Measurements from ENCODE around the gene CPT1C.
"Not testable (repeated sequence)": the region's sequence is repeated elsewhere in the genome, so short reads cannot be mapped to it uniquely, and the experiment has no call there.

The CPT1C gene

DNA sequence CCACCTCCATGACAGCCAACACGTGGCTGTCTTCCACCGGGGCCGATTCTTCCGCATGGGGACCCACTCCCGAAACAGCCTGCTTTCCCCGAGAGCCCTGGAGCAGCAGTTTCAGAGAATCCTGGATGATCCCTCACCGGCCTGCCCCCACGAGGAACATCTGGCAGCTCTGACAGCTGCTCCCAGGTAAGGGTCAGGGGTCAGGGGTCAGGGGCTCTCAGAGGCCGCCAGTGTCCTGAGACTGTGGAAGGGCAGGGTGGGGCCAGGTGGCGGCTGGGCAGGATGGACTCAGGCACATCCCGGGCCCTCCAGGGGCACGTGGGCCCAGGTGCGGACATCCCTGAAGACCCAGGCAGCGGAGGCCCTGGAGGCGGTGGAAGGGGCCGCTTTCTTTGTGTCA is 15.0 kb downstream of the CPT1C start:
- DNase-seq (ENCODE audit: low read depth): no peak

DNA sequence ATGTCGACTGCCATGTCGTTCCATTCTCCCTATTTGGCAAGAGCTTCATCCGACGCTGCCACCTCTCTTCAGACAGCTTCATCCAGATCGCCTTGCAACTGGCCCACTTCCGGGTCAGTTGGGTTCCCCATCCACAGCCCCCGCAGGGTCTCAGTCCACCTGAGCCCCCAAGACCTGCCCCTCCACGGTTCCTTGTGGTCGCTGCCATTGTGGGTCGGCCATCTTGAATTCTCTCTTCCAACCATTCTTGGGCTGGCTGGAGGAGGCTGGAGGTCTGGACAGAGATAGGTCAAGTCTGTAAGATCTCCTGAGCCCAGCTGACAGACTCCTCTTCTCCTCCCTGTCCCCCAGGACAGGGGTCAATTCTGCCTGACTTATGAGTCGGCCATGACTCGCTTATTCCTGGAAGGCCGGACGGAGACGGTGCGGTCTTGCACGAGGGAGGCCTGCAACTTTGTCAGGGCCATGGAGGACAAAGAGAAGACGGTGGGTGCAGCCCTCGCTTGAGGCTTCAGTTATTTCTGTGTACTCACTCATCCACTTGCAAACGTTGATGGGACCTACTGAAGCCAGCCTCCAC is 19.5 kb downstream of the CPT1C start:
- DNase-seq (ENCODE audit: low read depth): no peak

DNA sequence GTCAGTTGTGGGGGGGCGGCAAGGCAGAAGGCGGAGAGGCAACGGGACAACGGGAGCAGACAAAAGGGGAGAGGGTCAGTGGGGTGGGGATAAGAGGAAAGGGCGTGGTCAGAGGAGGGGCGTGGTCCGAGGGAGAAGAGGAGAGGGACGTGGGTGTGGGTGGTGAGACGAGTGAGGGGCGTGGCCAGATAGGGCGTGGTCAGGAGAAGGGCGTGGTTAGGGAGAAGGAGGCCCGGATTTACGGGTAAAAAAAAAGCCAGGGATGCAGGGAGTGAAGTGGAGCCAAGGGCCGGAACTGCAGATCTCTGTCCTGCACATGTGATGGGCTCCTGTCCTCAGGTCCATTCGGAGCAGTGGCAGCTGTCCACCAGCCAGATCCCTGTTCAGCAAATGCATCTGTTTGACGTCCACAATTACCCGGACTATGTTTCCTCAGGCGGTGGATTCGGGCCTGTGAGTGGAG is 21.5 kb downstream of the CPT1C start:
- DNase-seq (ENCODE audit: low read depth): no peak

DNA sequence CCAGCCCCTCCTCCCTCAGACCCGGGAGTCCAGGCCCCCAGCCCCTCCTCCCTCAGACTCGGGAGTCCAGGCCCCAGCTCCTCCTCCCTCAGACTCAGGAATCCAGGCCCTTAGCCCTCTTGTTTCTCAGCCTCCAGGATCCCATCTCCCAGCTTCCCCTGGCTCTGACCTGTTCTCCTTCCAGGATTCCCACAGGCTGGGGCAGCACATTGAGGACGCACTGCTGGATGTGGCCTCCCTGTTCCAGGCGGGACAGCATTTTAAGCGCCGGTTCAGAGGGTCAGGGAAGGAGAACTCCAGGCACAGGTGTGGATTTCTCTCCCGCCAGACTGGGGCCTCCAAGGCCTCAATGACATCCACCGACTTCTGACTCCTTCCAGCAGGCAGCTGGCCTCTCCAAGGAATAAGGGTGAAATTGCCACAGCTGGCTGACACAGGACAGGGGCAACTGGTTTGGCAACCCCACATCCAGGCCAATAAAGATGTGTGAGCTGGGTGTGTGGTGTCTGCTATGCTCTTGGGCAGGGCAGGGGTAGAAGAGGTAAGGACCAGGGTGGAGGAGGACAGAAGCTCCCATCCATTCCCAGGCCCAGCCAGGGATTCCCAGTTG is 22.4 kb downstream of the CPT1C start:
- DNase-seq (ENCODE audit: low read depth): no peak

DNA sequence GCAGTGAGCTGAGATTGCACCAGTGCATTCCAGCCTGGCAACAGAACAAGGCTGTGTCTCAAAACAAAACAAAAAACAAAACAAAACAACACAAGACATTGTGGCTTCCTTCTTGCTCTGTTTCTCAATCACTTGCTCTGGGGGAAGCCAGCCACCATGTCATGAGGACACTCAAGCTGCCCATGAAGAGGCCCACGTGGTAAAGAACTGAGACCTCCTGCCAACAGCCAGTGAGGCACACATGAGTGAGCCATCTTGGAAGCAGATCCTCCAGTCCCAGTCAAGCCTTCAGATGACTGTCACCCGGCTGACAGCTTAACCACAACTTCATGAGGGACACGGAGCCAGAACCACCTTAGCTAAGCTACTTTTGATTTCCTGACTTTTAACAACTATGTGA is 25.2 kb downstream of the CPT1C start:
- no peak for DNase-seq (ENCODE audit: low read depth)

DNA sequence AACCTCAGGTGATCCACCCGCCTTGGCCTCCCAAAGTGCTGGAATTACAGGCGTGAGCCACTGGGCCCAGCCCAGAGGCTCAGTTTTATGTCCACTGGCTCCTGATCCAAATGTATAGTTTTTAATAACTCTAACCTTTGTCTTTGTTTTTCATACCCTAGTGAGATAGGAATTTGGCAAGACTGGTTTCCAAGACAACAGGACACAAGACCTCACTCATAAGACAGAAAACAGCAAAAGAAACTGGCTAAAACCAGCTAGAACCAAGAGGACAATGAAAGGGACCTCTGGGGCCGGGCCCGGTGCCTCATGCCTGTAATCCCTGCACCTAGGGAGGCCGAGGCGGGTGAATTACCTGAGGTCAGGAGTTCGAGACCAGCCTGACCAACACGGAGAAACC is 27.6 kb downstream of the CPT1C start:
- no peak for DNase-seq (ENCODE audit: low read depth)

DNA sequence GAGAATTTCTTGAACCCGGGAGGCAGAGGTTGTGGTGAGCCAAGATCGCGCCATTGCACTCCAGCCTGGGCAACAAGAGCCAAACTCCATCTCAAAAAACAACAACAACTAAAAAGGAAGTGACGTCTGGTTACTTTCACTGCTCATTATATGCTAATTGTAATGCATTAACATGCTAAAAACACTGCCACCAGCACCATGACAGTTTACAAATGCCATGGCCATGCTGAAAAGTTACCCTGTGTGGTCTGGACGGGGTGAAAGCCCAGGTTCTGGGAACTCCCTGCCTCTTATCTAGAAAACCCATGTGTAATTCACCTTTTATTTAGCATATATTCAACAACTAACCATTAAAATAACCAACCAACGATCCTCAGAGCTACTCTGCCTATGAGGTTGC is 28.1 kb downstream of the CPT1C start:
- no peak for DNase-seq (ENCODE audit: low read depth)

DNA sequence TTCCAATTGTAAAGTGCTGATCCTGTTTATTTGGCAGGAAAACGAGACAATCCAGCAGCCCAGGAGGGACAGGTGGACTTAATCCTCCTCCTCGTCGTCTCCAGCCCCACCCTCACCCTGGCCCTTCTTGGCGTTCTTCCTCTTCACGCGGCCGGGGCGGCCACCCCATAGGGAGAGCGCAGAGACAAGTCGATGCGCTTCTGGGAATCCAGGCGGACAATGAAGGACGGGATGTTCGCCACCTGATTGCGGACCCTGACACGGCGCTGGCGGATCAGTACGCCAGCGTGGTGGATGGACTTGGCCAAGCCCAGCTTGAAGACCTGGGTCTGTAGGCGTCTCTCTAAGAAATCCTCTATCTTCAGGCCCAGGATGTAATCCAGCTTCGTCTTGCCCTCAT is 28.5 kb downstream of the CPT1C start:
- not testable (repeated sequence) for DNase-seq (ENCODE audit: low read depth)

DNA sequence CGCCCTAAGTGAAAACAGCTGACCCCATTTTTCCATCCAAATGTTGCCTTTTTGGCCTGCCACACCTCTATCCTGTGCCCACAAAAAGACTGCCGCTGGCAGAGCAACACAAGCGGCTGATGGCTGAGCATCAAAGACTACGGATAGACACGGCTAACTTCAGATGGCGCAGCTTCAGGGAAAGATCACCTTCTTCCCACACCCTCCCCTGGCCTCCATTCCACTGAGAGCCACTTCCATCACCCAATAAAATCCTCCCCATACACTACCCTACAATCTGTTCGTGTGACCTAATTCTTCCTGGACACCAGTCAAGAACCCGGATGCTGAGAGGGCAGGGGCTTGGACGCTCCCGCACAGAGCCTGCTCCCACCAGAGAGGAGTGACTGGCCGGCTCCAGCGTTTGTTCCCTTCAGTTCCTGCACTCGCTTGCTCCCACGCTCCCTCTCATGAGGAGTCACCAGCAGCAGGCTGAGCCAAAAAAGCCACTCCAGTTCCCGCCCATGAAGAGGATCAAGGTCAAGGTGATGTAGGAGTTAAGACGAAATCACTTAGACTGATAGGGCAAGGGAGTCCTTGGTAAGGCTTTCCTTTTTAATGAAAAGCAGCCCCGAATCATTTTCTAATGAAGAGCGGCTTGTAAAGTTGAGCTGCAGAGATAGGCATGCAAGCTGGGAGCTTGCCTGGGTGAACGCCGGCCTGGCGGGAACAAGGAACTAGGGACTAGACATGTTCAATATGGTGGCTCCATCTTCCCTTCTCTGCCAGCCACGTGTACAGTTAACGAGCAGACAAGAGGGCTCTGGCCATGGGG is 36.5 kb downstream of the CPT1C start:
- DNase-seq (ENCODE audit: low read depth): no peak

DNA sequence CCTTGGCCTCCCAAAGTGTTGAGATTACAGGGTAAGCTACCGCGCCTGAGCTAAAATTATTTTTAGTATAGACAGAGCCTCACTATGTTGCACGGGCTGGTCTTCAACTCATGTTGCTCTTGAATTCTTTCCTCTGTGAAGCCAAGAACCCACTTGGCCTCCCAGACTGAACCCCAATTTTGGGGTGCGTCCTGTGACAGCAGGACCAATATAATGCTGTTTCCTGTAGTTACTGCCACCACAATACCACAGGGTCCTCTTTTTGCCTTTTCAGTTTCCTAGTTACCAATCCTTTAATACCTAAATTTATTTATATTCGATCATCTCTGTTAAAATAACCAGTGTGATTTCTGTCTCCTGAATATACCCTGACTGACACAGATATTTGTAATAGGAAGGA is 39.2 kb downstream of the CPT1C start:
- no peak for DNase-seq (ENCODE audit: low read depth)

DNA sequence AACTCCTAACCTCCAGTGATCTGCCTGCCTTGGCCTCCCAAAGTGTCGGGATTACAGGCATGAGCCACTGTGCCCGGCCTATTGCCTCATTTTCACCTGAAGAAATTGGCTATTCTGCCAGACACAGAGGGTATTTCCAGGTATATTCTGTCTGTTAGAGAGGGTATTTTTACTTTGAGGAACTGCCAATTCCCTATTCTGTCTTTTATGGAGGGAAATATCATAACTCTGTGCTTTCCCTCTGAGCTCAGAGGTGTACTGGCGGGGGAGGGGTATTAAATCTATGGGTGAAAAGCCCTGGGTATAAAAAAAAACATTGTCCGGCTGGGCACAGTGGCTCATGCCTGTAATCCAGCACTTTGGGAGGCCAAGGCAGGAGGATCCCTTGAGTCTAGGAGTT is 47.4 kb downstream of the CPT1C start:
- DNase-seq (ENCODE audit: low read depth): no peak

DNA sequence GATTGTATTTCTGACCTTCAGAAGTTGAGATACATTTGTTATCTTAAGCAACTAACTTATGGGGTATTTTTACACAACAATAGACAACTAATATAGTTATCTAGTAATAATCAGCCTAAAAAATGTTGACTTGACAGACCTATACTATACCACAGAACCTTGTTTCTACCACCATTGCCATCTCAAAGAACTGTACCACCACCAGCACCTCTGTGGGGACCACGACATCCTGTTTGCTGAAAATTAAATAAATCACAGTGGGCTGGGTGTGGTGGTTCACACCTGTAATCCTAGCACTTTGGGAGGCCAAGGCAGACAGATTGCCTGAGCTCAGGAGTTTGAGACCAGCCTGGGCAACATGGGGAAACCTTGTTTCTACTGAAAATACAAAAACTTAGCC is 48.2 kb downstream of the CPT1C start:
- no peak for DNase-seq (ENCODE audit: low read depth)

DNA sequence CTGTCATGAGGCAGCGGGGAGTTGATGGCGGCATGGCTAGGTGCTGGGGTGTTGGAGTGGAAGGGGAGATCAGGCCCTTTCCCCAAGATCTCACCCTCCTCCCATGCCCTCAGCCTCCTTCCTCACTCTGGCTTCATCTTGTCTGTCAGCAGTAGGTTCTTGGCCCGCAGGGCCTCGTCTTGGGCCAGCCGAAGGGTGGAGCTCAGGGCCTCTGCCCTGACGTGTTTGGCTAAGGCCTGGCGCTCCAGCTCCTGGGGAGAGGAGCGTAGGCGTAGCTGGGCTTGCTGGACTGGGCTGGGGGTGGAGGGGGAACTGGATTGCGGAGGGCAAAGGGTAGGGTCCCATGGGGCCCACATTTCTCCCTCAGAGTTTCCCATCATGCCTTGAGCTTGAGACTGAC is 49.0 kb downstream of the CPT1C start:
- DNase-seq (ENCODE audit: low read depth): no peak

DNA sequence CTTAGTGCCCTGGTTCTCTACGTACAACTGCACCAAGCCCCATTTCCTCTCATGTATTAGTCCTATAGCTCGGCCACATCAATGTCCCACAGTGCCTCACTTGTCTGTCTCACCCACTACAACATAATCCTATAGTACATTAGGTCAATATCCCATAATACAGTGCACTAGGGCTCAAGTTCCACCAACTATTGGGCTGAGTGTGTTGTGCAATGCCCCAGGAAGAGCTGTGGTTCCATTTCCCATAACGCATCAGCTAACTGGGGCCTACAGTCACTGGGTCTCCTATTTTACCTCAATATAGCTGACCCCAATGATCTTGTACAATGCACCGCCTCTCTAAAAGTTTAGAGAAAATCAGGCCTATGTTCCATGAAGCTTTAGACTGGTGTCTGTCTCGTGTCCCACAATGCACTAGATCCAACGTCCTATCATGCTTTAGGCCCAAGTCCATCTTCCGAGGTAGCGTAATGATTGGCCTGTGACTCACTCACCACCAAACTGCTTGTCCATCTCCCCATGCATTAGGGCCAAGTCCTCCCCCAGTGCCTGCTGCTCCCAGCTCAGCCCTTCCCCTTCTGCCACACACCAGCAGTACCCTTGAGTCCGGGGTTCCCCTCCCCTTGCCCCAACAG is 50.4 kb downstream of the CPT1C start:
- no peak for DNase-seq (ENCODE audit: low read depth)

DNA sequence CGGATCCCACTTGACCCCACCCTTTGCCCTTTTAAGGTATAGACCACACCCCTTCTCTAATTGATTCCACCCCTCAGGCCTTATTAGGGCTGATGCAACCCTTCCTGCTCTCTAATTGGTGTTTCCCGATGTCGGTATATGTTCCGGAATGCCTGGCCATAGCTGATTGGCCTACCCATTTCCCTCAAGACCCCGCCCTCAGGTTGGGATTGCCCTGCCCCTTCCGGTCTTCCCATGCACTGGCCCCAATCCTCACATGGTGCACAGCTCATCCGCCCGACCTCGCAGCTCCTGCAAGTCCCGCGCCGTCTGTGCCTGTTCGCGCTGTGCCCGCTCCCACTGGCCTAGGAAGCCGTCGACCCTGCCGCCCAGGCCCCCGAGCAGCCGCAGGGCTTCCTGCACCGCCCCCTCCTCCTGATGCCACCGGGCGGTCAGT is 54.0 kb downstream of the CPT1C start:
- no peak for DNase-seq (ENCODE audit: low read depth)

DNA sequence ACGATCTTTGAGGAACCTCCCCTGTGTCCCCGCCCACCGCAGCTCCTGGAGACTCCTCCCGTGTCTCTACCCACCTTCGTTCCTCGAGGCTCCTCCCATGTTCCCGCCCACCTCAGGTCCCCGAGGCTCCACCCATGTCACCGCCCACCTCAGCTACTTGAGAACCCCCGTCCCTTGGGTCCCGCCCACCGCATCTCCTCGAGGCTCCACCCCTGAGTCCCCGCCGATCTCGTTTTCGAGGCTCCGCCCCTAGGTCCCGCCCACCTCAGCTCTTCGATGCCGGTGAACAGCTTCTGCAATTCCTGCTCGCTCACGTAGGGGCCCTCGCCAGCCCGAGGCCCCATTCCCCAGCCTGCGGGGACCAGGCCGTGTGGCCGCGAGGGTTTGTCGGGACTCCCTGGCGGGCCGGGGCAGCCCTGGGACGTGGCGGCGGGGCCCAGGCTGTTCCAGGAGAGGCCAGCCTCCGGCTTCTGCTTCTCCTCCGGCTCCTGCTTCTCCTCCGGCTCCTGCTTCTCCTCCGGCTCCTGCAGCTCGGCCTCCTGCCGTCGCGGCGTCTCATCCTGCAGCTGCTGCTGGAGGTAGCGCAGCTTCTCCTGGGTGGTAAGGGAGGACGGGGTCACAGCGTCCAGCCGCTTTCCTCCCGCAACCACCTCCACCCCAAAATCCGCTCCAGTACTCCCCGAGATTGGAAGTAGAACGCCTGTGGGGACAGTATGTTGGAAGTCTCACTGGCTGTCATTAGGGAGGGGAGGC is 55.5 kb downstream of the CPT1C start:
- peak; percentile 43 for DNase-seq (ENCODE audit: low read depth)

DNA sequence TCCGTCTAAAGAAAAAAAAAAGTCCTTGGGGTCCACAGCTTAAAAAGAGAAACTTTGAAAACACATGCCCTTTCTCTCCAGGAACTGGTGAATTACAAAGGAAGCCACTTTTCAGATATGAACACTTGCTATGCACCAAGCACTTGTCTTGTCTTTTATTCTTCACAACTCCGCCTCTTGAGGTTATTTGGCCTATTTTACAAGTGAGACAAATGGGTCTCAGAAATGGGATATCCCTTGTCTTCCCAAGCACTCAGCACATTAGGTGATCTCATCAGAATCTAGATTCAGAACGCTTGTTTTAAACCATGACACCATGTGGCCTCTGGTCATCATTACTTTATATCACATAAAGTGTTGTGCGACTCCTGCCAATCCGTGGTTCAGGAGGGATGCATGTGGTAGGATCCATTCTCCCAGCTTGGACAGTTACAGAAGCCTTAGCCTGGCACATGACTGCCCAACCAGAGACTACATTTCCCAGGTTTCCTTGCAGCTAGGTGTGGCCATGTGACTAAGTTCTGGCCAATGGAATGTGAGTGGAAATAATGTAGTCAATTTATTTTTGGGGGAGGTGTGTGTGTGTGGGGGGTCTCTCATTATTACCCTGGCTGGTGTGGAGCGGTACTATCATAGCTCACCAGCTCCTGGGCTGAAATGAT is 58.3 kb downstream of the CPT1C start:
- no peak for DNase-seq (ENCODE audit: low read depth)

DNA sequence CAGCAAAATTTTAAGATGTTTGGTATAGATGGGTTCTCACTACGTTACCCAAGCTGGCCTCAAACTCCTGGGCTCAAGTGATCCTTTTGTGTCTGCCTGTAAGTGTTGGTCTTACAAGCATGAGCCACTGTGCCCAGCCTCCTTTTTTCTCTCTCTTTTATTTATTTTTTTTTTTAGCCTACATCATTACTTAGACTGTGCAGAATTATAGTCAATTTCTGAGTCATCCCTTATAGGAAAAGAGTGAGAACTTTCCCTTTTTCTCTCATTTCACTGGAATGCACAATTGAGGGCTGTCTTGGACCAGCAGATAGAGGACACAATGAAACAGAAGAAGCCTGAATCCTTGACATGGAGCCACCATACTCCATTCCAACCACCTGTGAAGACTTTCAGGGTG is 58.9 kb downstream of the CPT1C start:
- no peak for DNase-seq (ENCODE audit: low read depth)

DNA sequence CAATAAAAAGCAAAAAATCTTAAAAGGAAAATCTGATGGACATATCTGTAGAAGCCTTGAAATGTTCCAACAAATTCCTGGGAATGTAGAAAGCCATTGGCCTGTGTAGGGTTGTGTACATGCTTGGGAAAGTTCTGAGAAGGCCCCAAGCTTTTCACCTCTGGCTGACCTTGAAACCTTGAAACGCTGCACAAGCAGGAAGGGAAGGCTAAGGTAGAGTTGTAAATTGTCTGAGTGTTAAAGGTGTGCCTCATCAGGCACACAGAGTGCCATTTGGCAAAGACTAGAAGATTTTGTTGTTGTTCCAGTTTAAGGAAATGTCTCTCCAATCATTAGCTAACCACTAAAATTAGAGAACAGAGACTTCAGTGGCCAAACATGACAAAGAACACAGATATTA is 61.8 kb downstream of the CPT1C start:
- no peak for DNase-seq (ENCODE audit: low read depth)

DNA sequence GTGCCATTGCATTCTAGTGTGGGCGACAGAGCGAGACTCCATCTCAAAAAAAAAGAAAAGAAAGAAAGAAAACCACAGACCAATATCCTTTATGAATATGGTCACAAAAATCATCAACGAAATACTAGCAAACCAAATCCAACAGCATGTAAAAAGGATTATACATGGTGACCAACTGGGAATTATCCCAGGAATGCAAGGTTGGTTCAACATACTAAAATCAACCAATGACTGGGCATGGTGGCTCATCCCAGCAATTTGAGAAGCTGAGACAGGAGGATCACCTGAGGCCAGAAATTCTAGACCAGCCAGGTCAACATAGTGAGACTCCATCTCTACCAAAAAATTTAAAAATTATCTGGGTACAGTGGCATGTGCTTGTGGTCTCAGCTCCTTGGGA is 65.0 kb downstream of the CPT1C start:
- no peak for DNase-seq (ENCODE audit: low read depth)

DNA sequence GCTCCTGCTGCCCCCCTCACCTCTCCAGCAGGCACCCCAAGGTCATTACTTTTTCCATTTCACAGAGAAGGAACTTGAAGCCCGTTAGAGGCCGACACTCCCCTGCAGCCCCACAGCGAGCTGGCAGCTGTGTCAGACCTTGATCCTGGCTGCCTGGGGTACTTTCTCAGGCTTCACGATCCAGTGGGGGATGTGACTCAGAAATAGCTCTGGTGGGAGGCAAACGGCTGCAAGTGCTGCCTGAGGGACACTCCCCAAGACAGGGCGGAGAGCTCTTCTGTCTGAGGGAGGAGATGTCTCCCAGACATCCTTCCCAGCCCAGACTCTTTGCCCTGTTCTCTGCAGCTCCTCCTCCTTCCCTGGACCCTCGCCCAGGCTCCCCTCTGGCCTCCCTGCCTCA is 67.4 kb downstream of the CPT1C start:
- DNase-seq (ENCODE audit: low read depth): no peak

DNA sequence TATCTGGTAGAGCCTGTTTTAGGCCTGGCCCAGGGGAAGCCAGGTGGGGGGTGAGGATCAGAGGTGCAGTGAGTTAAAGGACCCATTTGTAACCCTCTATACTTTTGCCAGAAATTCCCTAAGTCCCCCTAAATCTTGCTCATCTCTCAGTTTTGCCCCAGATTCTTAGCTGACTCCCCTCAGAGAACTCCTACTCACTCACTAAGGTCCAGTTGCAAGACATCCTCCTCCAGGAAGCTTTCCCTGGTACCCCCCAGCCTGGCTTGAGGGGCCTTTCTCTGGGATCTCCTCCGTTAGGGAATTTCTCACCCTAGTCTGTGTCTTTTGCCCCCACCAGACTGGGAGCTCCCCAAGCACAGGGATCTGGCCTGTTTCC is 70.3 kb downstream of the CPT1C start:
- DNase-seq (ENCODE audit: low read depth): no peak

All from activated T-cell treated with anti-CD3 and anti-CD28 coated beads for 24 hours (primary cell).